Effector memory CD8-positive, alpha-beta T cell (primary cell): ENCODE results near the gene SPINK8.

Source experiments
- ATAC-seq: fragments of 150-1000 bp; cut with Tn5 transposase; replicated peaks from 2 replicates; pipeline ENCODE4 v1.10.0; 2021; ENCODE audit warnings: mild to moderate bottlenecking, moderate library complexity
- DNase-seq, 3 experiments: peaks; one replicate each; pipeline ENCODE4 v3.0.0; 2021
- H3K27ac Mint-ChIP-seq, 2 donors: one replicate each; pipeline ENCODE4 v1.8.0; 2022; ENCODE audit warnings: mild to moderate bottlenecking in 2 of 2, mixed read lengths in 2 of 2, moderate library complexity in 2 of 2
- H3K27me3 Mint-ChIP-seq, 2 donors: one replicate each; pipeline ENCODE4 v1.8.0; 2022; ENCODE audit warnings: mixed read lengths in 2 of 2
- H3K36me3 Mint-ChIP-seq: one replicate; pipeline ENCODE4 v1.8.0; 2022; ENCODE audit warnings: mild to moderate bottlenecking, moderate library complexity, mixed read lengths; ENCODE audit not compliant: insufficient read depth
- H3K4me1 Mint-ChIP-seq, 2 donors: one replicate each; pipeline ENCODE4 v1.8.0; 2022; ENCODE audit warnings: low read depth in 2 of 2, mixed read lengths in 2 of 2
- H3K4me3 Mint-ChIP-seq, 2 donors: one replicate each; pipeline ENCODE4 v1.8.0; 2022; ENCODE audit warnings: mild to moderate bottlenecking in 2 of 2, mixed read lengths in 2 of 2, moderate library complexity in 2 of 2
- H3K9me3 Mint-ChIP-seq, 2 donors: one replicate each; pipeline ENCODE4 v1.8.0; 2022; ENCODE audit warnings: mixed read lengths in 2 of 2

SPINK8 gene

GRCh38 chr3:48267782-48268181, 65.7 kb downstream of the SPINK8 start:
- Mint-ChIP-seq H3K4me3 (peak overlapping the region in 1 of 2 donors; percentile 69), H3K9me3 (no peaks in the 10 kb centered on the region), H3K36me3 (peaks cover 5% of the 10 kb centered on the region), H3K4me1 (peaks cover 15 to 20% of the 10 kb centered on the region in 2 donors), H3K27ac (peak overlapping the region; percentile 89), H3K27me3 (no peaks in the 10 kb centered on the region)
- DNase-seq (no peak), ATAC-seq (no peak)

DNA sequence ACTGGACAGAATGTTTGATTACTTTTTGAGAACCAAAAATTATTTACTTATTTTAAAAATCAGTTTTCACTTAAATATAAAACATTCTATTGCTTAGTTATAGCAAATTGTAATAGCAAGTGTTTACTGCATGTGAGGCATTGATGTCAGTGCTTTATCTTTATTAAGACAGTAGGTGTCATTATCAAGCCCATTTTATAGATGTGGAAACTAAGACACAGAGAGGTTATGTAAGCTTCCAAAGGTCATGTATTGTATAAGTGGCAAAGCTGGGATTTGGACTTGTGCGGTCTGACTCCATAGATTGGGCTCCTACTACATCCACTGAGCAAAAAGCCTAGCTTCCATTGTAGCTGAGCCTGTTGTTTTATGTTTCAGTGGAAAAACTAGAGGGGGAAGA, 74.9 kb downstream of the SPINK8 start:
- H3K27me3 Mint-ChIP-seq, result no peaks in the 10 kb centered on the region
- no peaks in the 10 kb centered on the region for H3K9me3 Mint-ChIP-seq
- ATAC-seq (no peak), DNase-seq (no peak)
- no peak overlapping the region for H3K4me3 Mint-ChIP-seq
- peaks cover 4 to 19% of the 10 kb centered on the region in 2 donors for H3K4me1 Mint-ChIP-seq
- peaks cover 25% of the 10 kb centered on the region for H3K36me3 Mint-ChIP-seq
- H3K27ac Mint-ChIP-seq, result no peak overlapping the region
